DMS153 (cell line): ENCODE results near the gene MAGEA9.
"Not testable (repeated sequence)": the region's sequence is repeated elsewhere in the genome, so short reads cannot be mapped to it uniquely, and the experiment has no call there.

Source experiments
- DNase-seq: peaks from one replicate; lab custom pipeline; 2025; lab: John Stamatoyannopoulos, UW

MAGEA9 gene

GRCh38 chrX:149781727-149782126 is at the start of gene MAGEA9:
MAGEA9 (plus strand) TSS chrX:149781930; CDS start chrX:149786211, 4,281 bp downstream.
- DNase-seq: not testable (repeated sequence)

GRCh38 chrX:149742269-149742668 is 39.5 kb upstream of the MAGEA9 start:
- not testable (repeated sequence) for DNase-seq

- DNase-seq: not testable (repeated sequence)
Observed at GRCh38 chrX:149746390-149747007, 35.2 kb upstream of the MAGEA9 start.

- no peak for DNase-seq
Observed at GRCh38 chrX:149757206-149758067, 24.3 kb upstream of the MAGEA9 start.

- no peak for DNase-seq
Observed at GRCh38 chrX:149758068-149758714, 23.5 kb upstream of the MAGEA9 start.

GRCh38 chrX:149758715-149759078 is 23.0 kb upstream of the MAGEA9 start:
- DNase-seq: not testable (repeated sequence)

- no peak for DNase-seq
Observed at GRCh38 chrX:149759824-149760223, 21.9 kb upstream of the MAGEA9 start.

GRCh38 chrX:149760965-149761364 is 20.8 kb upstream of the MAGEA9 start:
- no peak for DNase-seq

GRCh38 chrX:149761858-149762674 is 19.7 kb upstream of the MAGEA9 start:
- DNase-seq: not testable (repeated sequence)

GRCh38 chrX:149762696-149763614 is 18.8 kb upstream of the MAGEA9 start:
- no peak for DNase-seq

- DNase-seq: not testable (repeated sequence)
Observed at GRCh38 chrX:149770344-149770743, 11.4 kb upstream of the MAGEA9 start.

GRCh38 chrX:149773026-149773425 is 8.7 kb upstream of the MAGEA9 start:
- not testable (repeated sequence) for DNase-seq

- not testable (repeated sequence) for DNase-seq
Observed at GRCh38 chrX:149773768-149774167, 8.0 kb upstream of the MAGEA9 start, which contains the start of gene HSFX1. HSFX1 (plus strand) TSS chrX:149774068; CDS start chrX:149774682, 614 bp downstream.

GRCh38 chrX:149777999-149778398 is 3.7 kb upstream of the MAGEA9 start:
- not testable (repeated sequence) for DNase-seq

GRCh38 chrX:149795531-149795930 is 13.8 kb downstream of the MAGEA9 start:
- DNase-seq: not testable (repeated sequence)

GRCh38 chrX:149799095-149799714 is 17.5 kb downstream of the MAGEA9 start:
- DNase-seq: peak; percentile 46

GRCh38 chrX:149799938-149800337 is 18.2 kb downstream of the MAGEA9 start:
- DNase-seq: peak; percentile 91

GRCh38 chrX:149803458-149804062 is 21.8 kb downstream of the MAGEA9 start:
- no peak for DNase-seq

- no peak for DNase-seq
Observed at GRCh38 chrX:149804102-149804501, 22.4 kb downstream of the MAGEA9 start.
